K562 (cell line): ENCODE measurements around the gene PCBP3. TPM values are rescaled to one million over a fixed set of nuclear protein-coding genes. Genes with fewer than 3 reads are reported as not detected.

Experiments
- ATAC-seq: fragments of 200-7000 bp; cut with Tn5 transposase; 3 replicates; pipeline ENCODE4 v1.9.1; 2020; ENCODE audit warnings: moderate library complexity
- BruUV-seq: library from RNA; stranded (reverse); fragments of 400-500 nt; replicated peaks from 2 replicates; lab custom pipeline; 2021; lab: Mats Ljungman, UMichigan
- CTCF ChIA-PET: fragments of 300-600 bp; formaldehyde crosslinking; extraction: SDS; loops from one replicate; lab custom pipeline; 2021; ENCODE audit warnings: low intra/inter-chr PET ratio; lab: Yijun Ruan, JAX
- POLR2A ChIA-PET: fragments of 300-600, 350-650 bp; sonication (Branson Sonifier 250); formaldehyde crosslinking; extraction: SDS; loops from one replicate; lab custom pipeline; 2021; ENCODE audit warnings: antibody characterized with exemption, inconsistent platforms; lab: Yijun Ruan, JAX
- DNase-seq, 4 experiments: peaks; one replicate each; pipeline versions ENCODE4 v3.0.0 to v3.0.0-alpha.2; 2011 to 2018; ENCODE audit warnings: low spot score in 3 of 4, mixed read lengths in 3 of 4; ENCODE audit errors: extremely low read depth in 1 of 4
- FAIRE-seq: peaks from 2 replicates; lab custom pipeline; 2011; peaks lifted over from hg19 to GRCh38; lab: Jason Lieb, UNC
- H2AFZ ChIP-seq: 2 replicates; pipeline ENCODE4 v1.6.0; 2011; ENCODE audit warnings: low read depth, low read length, control low read depth, inconsistent platforms
- H3K27ac ChIP-seq: fragments of 200-600 bp; 3 replicates; pipeline ENCODE4 v1.8.0; 2011; ENCODE audit warnings: low read depth, mild to moderate bottlenecking, control low read depth, inconsistent platforms, low read length, moderate library complexity, mixed read lengths; ENCODE audit errors: extremely low read depth
- H3K27me3 ChIP-seq, 2 experiments: fragments of 300-600 bp in 1 of 2; 2 replicates in 1 of 2; 3 replicates in 1 of 2; pipeline versions ENCODE4 v1.6.0 to v1.8.0; 2011; ENCODE audit warnings: inconsistent platforms in 2 of 2, low read length in 2 of 2, mild to moderate bottlenecking in 1 of 2, mixed read lengths in 1 of 2, moderate library complexity in 1 of 2; ENCODE audit not compliant: control insufficient read depth in 2 of 2, insufficient read depth in 2 of 2
- H3K36me3 ChIP-seq: fragments of 300-600 bp; 3 replicates; pipeline ENCODE4 v1.8.0; 2011; ENCODE audit warnings: mild to moderate bottlenecking, low read length, inconsistent platforms; ENCODE audit not compliant: control insufficient read depth, insufficient read depth
- H3K4me1 ChIP-seq, 2 experiments: fragments of 200-600 bp in 1 of 2; replicated peaks in 1 of 2; 2 replicates in 1 of 2; 3 replicates in 1 of 2; pipeline versions ENCODE4 v1.5.1 to v1.8.0; 2011; ENCODE audit warnings: inconsistent platforms in 2 of 2, low read length in 2 of 2, mild to moderate bottlenecking in 1 of 2, mixed read lengths in 1 of 2, moderate library complexity in 1 of 2; ENCODE audit not compliant: control insufficient read depth in 2 of 2, insufficient read depth in 2 of 2
- H3K4me2 ChIP-seq: 2 replicates; pipeline ENCODE4 v1.6.1; 2011; ENCODE audit warnings: low read length, control low read depth, inconsistent platforms, mixed read lengths; ENCODE audit not compliant: insufficient read depth
- H3K4me3 ChIP-seq: fragments of 200-600 bp; sonication (generic), shearing (Covaris generic); 2 replicates; pipeline ENCODE4 v1.5.1; 2016; ENCODE audit warnings: control low read depth, inconsistent platforms
- H3K79me2 ChIP-seq: fragments of 200-600 bp; 3 replicates; pipeline ENCODE4 v1.8.0; 2011; ENCODE audit warnings: low read length, inconsistent platforms; ENCODE audit not compliant: control insufficient read depth, insufficient read depth
- H3K9ac ChIP-seq, 2 experiments: 2 replicates each; pipeline versions ENCODE4 v1.6.0 to v1.6.1; 2011; ENCODE audit warnings: low read depth in 2 of 2, low read length in 2 of 2, control low read depth in 1 of 2, inconsistent platforms in 1 of 2, mild to moderate bottlenecking in 1 of 2, mixed read lengths in 1 of 2; ENCODE audit not compliant: insufficient read depth in 1 of 2
- H3K9me1 ChIP-seq: one replicate; pipeline ENCODE4 v1.6.0; 2011; ENCODE audit warnings: inconsistent platforms, mild to moderate bottlenecking, low read length, moderate library complexity; ENCODE audit not compliant: control insufficient read depth, insufficient read depth
- H3K9me3 ChIP-seq: replicated peaks from 2 replicates; pipeline ENCODE4 v1.5.1; 2011; ENCODE audit warnings: low read depth, low read length, inconsistent platforms; ENCODE audit not compliant: control insufficient read depth, insufficient read depth
- H4K20me1 ChIP-seq: replicated peaks from 2 replicates; pipeline ENCODE4 v1.6.1; 2011; ENCODE audit warnings: low read length, inconsistent platforms, mixed read lengths; ENCODE audit not compliant: control insufficient read depth, insufficient read depth
- FOS ChIP-seq: IDR thresholded peaks from 3 replicates; pipeline ENCODE4 v1.6.1; 2011; ENCODE audit not compliant: insufficient read length; ENCODE audit errors: extremely low read depth
- FOXJ3 ChIP-seq: sonication (generic); formaldehyde crosslinking; IDR thresholded peaks from 2 replicates; pipeline ENCODE4 v1.4.0; 2020; ENCODE audit warnings: mild to moderate bottlenecking, missing genetic modification reagents
- PHF21A ChIP-seq: fragments of 450-650 bp; IDR thresholded peaks from 2 replicates; pipeline ENCODE4 v1.6.1; 2017; ENCODE audit warnings: low read depth, borderline replicate concordance
- SMARCB1 ChIP-seq: IDR thresholded peaks from 2 replicates; pipeline ENCODE4 v1.6.1; 2011; ENCODE audit warnings: improper control_type of control experiment, low read depth; ENCODE audit not compliant: insufficient read length
- TAF7 ChIP-seq: fragments of 450-650 bp; IDR thresholded peaks from 2 replicates; pipeline ENCODE4 v1.6.1; 2016; ENCODE audit warnings: missing genetic modification characterization, missing compliant biosample characterization
- TGIF2 ChIP-seq: sonication (generic); formaldehyde crosslinking; IDR thresholded peaks from 2 replicates; pipeline ENCODE4 v1.8.1; 2022; ENCODE audit warnings: mild to moderate bottlenecking, missing genetic modification reagents, moderate library complexity
- ZBTB1 ChIP-seq: sonication (generic); formaldehyde crosslinking; IDR thresholded peaks from 2 replicates; pipeline ENCODE4 v1.8.1; 2023; ENCODE audit warnings: missing genetic modification reagents, low read depth, mild to moderate bottlenecking, borderline replicate concordance
- ZNF121 ChIP-seq: sonication (generic); formaldehyde crosslinking; conservative IDR thresholded peaks from 2 replicates; pipeline ENCODE4 v1.8.0; 2022; ENCODE audit warnings: missing genetic modification reagents
- ZNF79 ChIP-seq: fragments of 250-450 bp; sonication (Bioruptor Pico); IDR thresholded peaks from 2 replicates; pipeline ENCODE4 v1.4.0; 2020; ENCODE audit warnings: low read depth, mild to moderate bottlenecking, moderate library complexity
- WGBS: fragments of 100-300 bp; shearing (Covaris generic); methylation state at CpG from one replicate; pipeline ENCODE4 v1.1.6; 2016; ENCODE audit warnings: low coverage, mixed read lengths; ENCODE audit not compliant: insufficient coverage; ENCODE audit errors: missing lambda C conversion rate; 5-methylcytosine and 5-hydroxymethylcytosine counted together
- in situ Hi-C: fragments of 300-500 bp; cut with MboI; formaldehyde crosslinking; loops from 4 replicates; pipeline ENCODE4 v1.15.0; 2018; ENCODE audit warnings: inconsistent platforms, mixed read lengths
- intact Hi-C: fragments of 100-400 bp; cut with micrococcal nuclease; formaldehyde crosslinking; loops from 2 replicates; pipeline ENCODE4 v1.14.2; 2022
- polyA plus RNA-seq, 8 experiments: library from polyadenylated mRNA; depleted of rRNA in 4 of 8; stranded (reverse) in 5 of 8; unstranded in 3 of 8; fragments of >200 nt; fragmentation: Nextera tagmentation in 2 of 8; fragmentation: Illumina TruSeq in 1 of 8; extraction: Ambion mirVana in 2 of 8; extraction: Trizol in 1 of 8; gene quantifications; 2 replicates each; pipeline versions ENCODE4 v1.2.1 to v1.2.3, GENCODE V29; 2011 to 2014; ENCODE audit warnings: inconsistent platforms in 1 of 8, missing spikeins in 1 of 8
- total RNA-seq, 7 experiments: library from RNA; depleted of rRNA in 6 of 7; stranded (reverse); fragments of >200 nt in 6 of 7; fragmentation: Illumina TruSeq in 2 of 7; extraction: Trizol in 2 of 7; gene quantifications; 2 replicates each; pipeline versions ENCODE4 v1.2.1 to v1.2.3, GENCODE V29; 2011 to 2021; ENCODE audit warnings: low replicate concordance in 1 of 7

Gene PCBP3
- total and polyA plus RNA-seq, 9 of the 15 experiments (the other 6 are each of a cell fraction or from before 2014, with no cell fraction given), result 0.18 TPM; not detected in 8

- no peaks in the 10 kb centered on the region for H3K9me1 ChIP-seq
- H3K9me3 ChIP-seq, result peaks cover 2% of the 10 kb centered on the region; the same call in 1 of the 2 replicates
- no peak for ATAC-seq
- H2AFZ ChIP-seq, result no peak overlapping the region
- ChIA-PET CTCF (no interaction called here), POLR2A (no interaction called here)
- BruUV-seq, result no TSS peak
- no peak overlapping the region for H3K9ac ChIP-seq
- H4K20me1 ChIP-seq, result no peaks in the 10 kb centered on the region
- H3K4me2 ChIP-seq, result no peak overlapping the region
- no peaks in the 10 kb centered on the region for H3K79me2 ChIP-seq
- in situ Hi-C loops (no loop called here), intact Hi-C loops (no loop called here)
- DNase-seq, result no peak
- FAIRE-seq, result no peak
- WGBS, result 0% methylated on average over 7 of the region's 7 CpGs
- H3K36me3 ChIP-seq, result no peaks in the 10 kb centered on the region
- no peak overlapping the region for H3K27ac ChIP-seq
- TF ChIP-seq ZNF121 (CRISPR knock-in tag) (no peak), PHF21A (no peak), TGIF2 (CRISPR knock-in tag) (no peak), ZBTB1 (CRISPR knock-in tag) (no peak), ZNF79 (CRISPR knock-in tag) (no peak), SMARCB1 (no peak), TAF7 (no peak), FOS (no peak), FOXJ3 (CRISPR knock-in tag) (no peak)
- H3K4me1 ChIP-seq, result peaks cover 0 to 3% of the 10 kb centered on the region in 2 experiments; a peak in 1 of 5 replicates
- no peak overlapping the region for H3K4me3 ChIP-seq
- H3K27me3 ChIP-seq, result peaks cover 13 to 41% of the 10 kb centered on the region in 2 experiments; a peak in 3 of 5 replicates
These were observed 278.4 kb downstream of the PCBP3 start for GRCh38 chr21:45921917-45922316.
